Neuron (in vitro differentiated cells): ENCODE data around the gene PTPRN2.

Experiments
- H2AFZ ChIP-seq: one replicate; pipeline ENCODE4 v1.6.1; 2013; ENCODE audit warnings: low read depth, mild to moderate bottlenecking, inconsistent platforms, low read length, moderate library complexity
- H3K27me3 ChIP-seq: one replicate; pipeline ENCODE4 v1.6.1; 2013; ENCODE audit warnings: low read length; ENCODE audit not compliant: insufficient read depth
- H3K36me3 ChIP-seq: one replicate; pipeline ENCODE4 v1.6.1; 2013; ENCODE audit warnings: low read length; ENCODE audit not compliant: insufficient read depth
- H3K4me1 ChIP-seq: one replicate; pipeline ENCODE4 v1.6.1; 2013; ENCODE audit warnings: low read length; ENCODE audit not compliant: insufficient read depth
- H3K4me3 ChIP-seq: 2 replicates; pipeline ENCODE4 v1.5.1; 2013; ENCODE audit warnings: mild to moderate bottlenecking, low read length, moderate library complexity
- H3K9me3 ChIP-seq: one replicate; pipeline ENCODE4 v1.6.1; 2013; ENCODE audit warnings: low read length

The PTPRN2 gene

GRCh38 chr7:157881048-157881771 is 706.4 kb downstream of the PTPRN2 start:
- Histone ChIP-seq H3K4me1 (no peaks in the 10 kb centered on the region), H3K4me3 (no peak overlapping the region), H2AFZ (no peak overlapping the region), H3K9me3 (no peaks in the 10 kb centered on the region), H3K27me3 (no peaks in the 10 kb centered on the region), H3K36me3 (no peaks in the 10 kb centered on the region)

- H3K4me1 ChIP-seq = peaks cover 9% of the 10 kb centered on the region
- no peak overlapping the region for H3K4me3 ChIP-seq
- H2AFZ ChIP-seq = no peak overlapping the region
- H3K27me3 ChIP-seq = no peaks in the 10 kb centered on the region
- no peaks in the 10 kb centered on the region for H3K36me3 ChIP-seq
- no peaks in the 10 kb centered on the region for H3K9me3 ChIP-seq
Observed at GRCh38 chr7:157879391-157879790, 708.2 kb downstream of the PTPRN2 start.

GRCh38 chr7:157877298-157878090 is 710.1 kb downstream of the PTPRN2 start:
- Histone ChIP-seq H3K36me3 (no peaks in the 10 kb centered on the region), H3K4me1 (peaks cover 14% of the 10 kb centered on the region), H3K27me3 (no peaks in the 10 kb centered on the region), H3K4me3 (no peak overlapping the region), H2AFZ (no peak overlapping the region), H3K9me3 (no peaks in the 10 kb centered on the region)

GRCh38 chr7:157876469-157877285 is 710.9 kb downstream of the PTPRN2 start:
- no peaks in the 10 kb centered on the region for H3K36me3 ChIP-seq

GRCh38 chr7:157875230-157876179 is 712.1 kb downstream of the PTPRN2 start:
- Histone ChIP-seq H3K4me1 (peaks cover 14% of the 10 kb centered on the region), H2AFZ (no peak overlapping the region), H3K36me3 (no peaks in the 10 kb centered on the region), H3K27me3 (no peaks in the 10 kb centered on the region), H3K9me3 (no peaks in the 10 kb centered on the region), H3K4me3 (no peak overlapping the region)

More at GRCh38 chr7:157876469-157877285, 710.9 kb downstream of the PTPRN2 start:
- Histone ChIP-seq H3K9me3 (no peaks in the 10 kb centered on the region), H3K4me3 (no peak overlapping the region), H3K4me1 (peaks cover 14% of the 10 kb centered on the region), H3K27me3 (no peaks in the 10 kb centered on the region), H2AFZ (no peak overlapping the region)

GRCh38 chr7:157874870-157875229 is 712.8 kb downstream of the PTPRN2 start:
- H3K36me3 ChIP-seq = no peaks in the 10 kb centered on the region
- peaks cover 14% of the 10 kb centered on the region for H3K4me1 ChIP-seq
- H2AFZ ChIP-seq = no peak overlapping the region
- no peaks in the 10 kb centered on the region for H3K27me3 ChIP-seq
- H3K9me3 ChIP-seq = no peaks in the 10 kb centered on the region
- H3K4me3 ChIP-seq = no peak overlapping the region

- no peak overlapping the region for H2AFZ ChIP-seq
- H3K4me3 ChIP-seq = no peak overlapping the region
- no peaks in the 10 kb centered on the region for H3K36me3 ChIP-seq
- H3K27me3 ChIP-seq = no peaks in the 10 kb centered on the region
- no peaks in the 10 kb centered on the region for H3K9me3 ChIP-seq
- peaks cover 14% of the 10 kb centered on the region for H3K4me1 ChIP-seq
Observed at GRCh38 chr7:157874208-157874816, 713.3 kb downstream of the PTPRN2 start.

GRCh38 chr7:157873664-157874063 is 714.0 kb downstream of the PTPRN2 start:
- H2AFZ ChIP-seq = no peak overlapping the region
- H3K4me3 ChIP-seq = no peak overlapping the region
- H3K4me1 ChIP-seq = peaks cover 14% of the 10 kb centered on the region
- no peaks in the 10 kb centered on the region for H3K36me3 ChIP-seq
- no peaks in the 10 kb centered on the region for H3K9me3 ChIP-seq
- H3K27me3 ChIP-seq = no peaks in the 10 kb centered on the region

GRCh38 chr7:157873181-157873580 is 714.4 kb downstream of the PTPRN2 start:
- no peaks in the 10 kb centered on the region for H3K27me3 ChIP-seq
- H3K4me1 ChIP-seq = peaks cover 14% of the 10 kb centered on the region
- H3K36me3 ChIP-seq = no peaks in the 10 kb centered on the region
- H3K4me3 ChIP-seq = no peak overlapping the region
- H2AFZ ChIP-seq = no peak overlapping the region
- peaks cover under 1% of the 10 kb centered on the region for H3K9me3 ChIP-seq

- no peak overlapping the region for H3K4me3 ChIP-seq
- no peaks in the 10 kb centered on the region for H3K27me3 ChIP-seq
- no peak overlapping the region for H2AFZ ChIP-seq
- no peaks in the 10 kb centered on the region for H3K36me3 ChIP-seq
- peaks cover 14% of the 10 kb centered on the region for H3K4me1 ChIP-seq
- H3K9me3 ChIP-seq = peaks cover 6% of the 10 kb centered on the region
Observed at GRCh38 chr7:157872447-157872846, 715.2 kb downstream of the PTPRN2 start.

GRCh38 chr7:157871681-157872080 is 715.9 kb downstream of the PTPRN2 start:
- Histone ChIP-seq H3K4me3 (no peak overlapping the region), H3K27me3 (no peaks in the 10 kb centered on the region), H3K4me1 (peaks cover 14% of the 10 kb centered on the region), H2AFZ (no peak overlapping the region), H3K9me3 (peaks cover 6% of the 10 kb centered on the region), H3K36me3 (no peaks in the 10 kb centered on the region)
